PC-9 (cell line): Measurements from ENCODE around the gene TP53TG5.

ENCODE experiments used
- EZH2 ChIP-seq: fragments of 200-600 bp; sonication (generic); IDR thresholded peaks from 2 replicates; pipeline ENCODE4 v1.8.0; 2017; ENCODE audit warnings: antibody characterized with exemption, low read depth
- TF ChIP-seq, protein P1 (sequence below): fragments of 200-600 bp; sonication (generic); conservative IDR thresholded peaks from 2 replicates; pipeline ENCODE4 v1.6.1; 2017; ENCODE audit warnings: mixed run types, antibody characterized with exemption, mild to moderate bottlenecking, moderate library complexity

DNA sequence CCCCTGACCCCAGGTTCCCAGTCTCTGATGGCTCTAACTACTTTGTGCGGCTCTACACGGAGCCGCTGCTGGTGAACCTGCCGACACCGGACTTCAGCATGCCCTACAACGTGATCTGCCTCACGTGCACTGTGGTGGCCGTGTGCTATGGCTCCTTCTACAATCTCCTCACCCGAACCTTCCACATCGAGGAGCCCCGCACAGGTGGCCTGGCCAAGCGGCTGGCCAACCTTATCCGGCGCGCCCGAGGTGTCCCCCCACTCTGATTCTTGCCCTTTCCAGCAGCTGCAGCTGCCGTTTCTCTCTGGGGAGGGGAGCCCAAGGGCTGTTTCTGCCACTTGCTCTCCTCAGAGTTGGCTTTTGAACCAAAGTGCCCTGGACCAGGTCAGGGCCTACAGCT, 47.4 kb upstream of the TP53TG5 start:
- TF ChIP-seq, protein P1, sequence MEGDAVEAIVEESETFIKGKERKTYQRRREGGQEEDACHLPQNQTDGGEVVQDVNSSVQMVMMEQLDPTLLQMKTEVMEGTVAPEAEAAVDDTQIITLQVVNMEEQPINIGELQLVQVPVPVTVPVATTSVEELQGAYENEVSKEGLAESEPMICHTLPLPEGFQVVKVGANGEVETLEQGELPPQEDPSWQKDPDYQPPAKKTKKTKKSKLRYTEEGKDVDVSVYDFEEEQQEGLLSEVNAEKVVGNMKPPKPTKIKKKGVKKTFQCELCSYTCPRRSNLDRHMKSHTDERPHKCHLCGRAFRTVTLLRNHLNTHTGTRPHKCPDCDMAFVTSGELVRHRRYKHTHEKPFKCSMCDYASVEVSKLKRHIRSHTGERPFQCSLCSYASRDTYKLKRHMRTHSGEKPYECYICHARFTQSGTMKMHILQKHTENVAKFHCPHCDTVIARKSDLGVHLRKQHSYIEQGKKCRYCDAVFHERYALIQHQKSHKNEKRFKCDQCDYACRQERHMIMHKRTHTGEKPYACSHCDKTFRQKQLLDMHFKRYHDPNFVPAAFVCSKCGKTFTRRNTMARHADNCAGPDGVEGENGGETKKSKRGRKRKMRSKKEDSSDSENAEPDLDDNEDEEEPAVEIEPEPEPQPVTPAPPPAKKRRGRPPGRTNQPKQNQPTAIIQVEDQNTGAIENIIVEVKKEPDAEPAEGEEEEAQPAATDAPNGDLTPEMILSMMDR = no peak
- no peak for TF ChIP-seq EZH2
